Mesenchymal stem cell (in vitro differentiated cells and primary cell): ENCODE results near the gene NPAS2.
A peak's percentile ranks its signal among the peaks of the same experiment; 100 is the strongest.

Source experiments
- DNase-seq: peaks from one replicate; pipeline ENCODE4 v3.0.0-alpha.2; 2013
- H2AFZ ChIP-seq: one replicate; pipeline ENCODE4 v1.6.1; 2013; ENCODE audit warnings: low read depth, mild to moderate bottlenecking, control low read depth, inconsistent platforms, low read length, moderate library complexity
- H2AK5ac ChIP-seq: 2 replicates; pipeline ENCODE4 v1.6.1; 2013; ENCODE audit warnings: low read length, moderate library complexity, mild to moderate bottlenecking, inconsistent platforms; ENCODE audit not compliant: severe bottlenecking
- H2BK120ac ChIP-seq: one replicate; pipeline ENCODE4 v1.6.1; 2013; ENCODE audit warnings: low read depth, mild to moderate bottlenecking, inconsistent platforms, low read length, moderate library complexity
- H2BK12ac ChIP-seq, 2 experiments: one replicate each; pipeline ENCODE4 v1.6.1; 2013; ENCODE audit warnings: inconsistent platforms in 2 of 2, low read length in 2 of 2, mild to moderate bottlenecking in 2 of 2, moderate library complexity in 2 of 2, control low read depth in 1 of 2
- H2BK15ac ChIP-seq: one replicate; pipeline ENCODE4 v1.6.1; 2013; ENCODE audit warnings: mild to moderate bottlenecking, low read depth, inconsistent platforms; ENCODE audit not compliant: poor library complexity, severe bottlenecking
- H2BK5ac ChIP-seq: 2 replicates; pipeline ENCODE4 v1.6.1; 2013; ENCODE audit warnings: low read depth, mild to moderate bottlenecking, low read length, control low read depth, inconsistent platforms; ENCODE audit not compliant: poor library complexity, severe bottlenecking
- H3K14ac ChIP-seq, 2 experiments: one replicate each; pipeline ENCODE4 v1.6.1; 2013; ENCODE audit warnings: inconsistent platforms in 2 of 2, low read length in 2 of 2, control low read depth in 1 of 2, mild to moderate bottlenecking in 1 of 2, moderate library complexity in 1 of 2
- H3K18ac ChIP-seq, 2 experiments: one replicate each; pipeline ENCODE4 v1.6.1; 2013; ENCODE audit warnings: inconsistent platforms in 2 of 2, low read length in 2 of 2, control low read depth in 1 of 2, low read depth in 1 of 2, mild to moderate bottlenecking in 1 of 2
- H3K23ac ChIP-seq, 2 experiments: one replicate each; pipeline ENCODE4 v1.6.1; 2013; ENCODE audit warnings: inconsistent platforms in 2 of 2, low read length in 2 of 2, mild to moderate bottlenecking in 2 of 2, moderate library complexity in 2 of 2, control low read depth in 1 of 2
- H3K27ac ChIP-seq: 2 replicates; pipeline ENCODE4 v1.5.1; 2013; ENCODE audit warnings: mild to moderate bottlenecking, moderate library complexity, low read length, control low read depth, inconsistent platforms; ENCODE audit not compliant: poor library complexity, severe bottlenecking
- H3K27me3 ChIP-seq, 2 experiments: 2 replicates each; pipeline versions ENCODE4 v1.6.1 to v1.7.0; 2013; ENCODE audit warnings: low read length in 2 of 2, mild to moderate bottlenecking in 2 of 2, moderate library complexity in 2 of 2, control low read depth in 1 of 2, inconsistent platforms in 1 of 2; ENCODE audit not compliant: control insufficient read depth in 1 of 2, insufficient read depth in 1 of 2
- H3K36me3 ChIP-seq, 2 experiments: 2 replicates each; pipeline versions ENCODE4 v1.6.1 to v1.7.0; 2013; ENCODE audit warnings: low read length in 2 of 2, control low read depth in 1 of 2, inconsistent platforms in 1 of 2, low read depth in 1 of 2, mild to moderate bottlenecking in 1 of 2; ENCODE audit not compliant: insufficient read depth in 2 of 2, control insufficient read depth in 1 of 2
- H3K4ac ChIP-seq, 2 experiments: one replicate each; pipeline ENCODE4 v1.6.1; 2013; ENCODE audit warnings: inconsistent platforms in 2 of 2, low read length in 2 of 2, mild to moderate bottlenecking in 2 of 2, moderate library complexity in 2 of 2, control low read depth in 1 of 2, low read depth in 1 of 2
- H3K4me1 ChIP-seq: 2 replicates; pipeline ENCODE4 v1.6.1; 2013; ENCODE audit warnings: low read depth, low read length, control low read depth; ENCODE audit not compliant: control insufficient read depth, insufficient read depth
- H3K4me2 ChIP-seq: 2 replicates; pipeline ENCODE4 v1.6.1; 2013; ENCODE audit warnings: low read length, mild to moderate bottlenecking, inconsistent platforms; ENCODE audit not compliant: poor library complexity, severe bottlenecking
- H3K4me3 ChIP-seq, 2 experiments: 2 replicates each; pipeline versions ENCODE4 v1.5.1 to v1.7.0; 2013; ENCODE audit warnings: low read length in 2 of 2, mild to moderate bottlenecking in 2 of 2, control low read depth in 1 of 2, low read depth in 1 of 2; ENCODE audit not compliant: insufficient read depth in 1 of 2
- H3K79me1 ChIP-seq: replicated peaks from 2 replicates; pipeline ENCODE4 v1.6.1; 2013; ENCODE audit warnings: mild to moderate bottlenecking, control low read depth, low read length, inconsistent platforms; ENCODE audit not compliant: poor library complexity, severe bottlenecking
- H3K9ac ChIP-seq: 2 replicates; pipeline ENCODE4 v1.7.0; 2013; ENCODE audit warnings: mild to moderate bottlenecking, low read length, moderate library complexity
- H3K9me3 ChIP-seq: 2 replicates; pipeline ENCODE4 v1.7.0; 2013; ENCODE audit warnings: mild to moderate bottlenecking, low read length; ENCODE audit not compliant: control insufficient read depth
- H4K8ac ChIP-seq: one replicate; pipeline ENCODE4 v1.6.1; 2013; ENCODE audit warnings: inconsistent platforms, mild to moderate bottlenecking, low read length, moderate library complexity
- H4K91ac ChIP-seq: one replicate; pipeline ENCODE4 v1.6.1; 2013; ENCODE audit warnings: mild to moderate bottlenecking, low read length, inconsistent platforms
- WGBS: methylation state at CpG from one replicate; pipeline ENCODE4 v1.1.7; 2013; ENCODE audit warnings: mixed read lengths; 5-methylcytosine and 5-hydroxymethylcytosine counted together

Gene NPAS2

GRCh38 chr2:100976061-100976460, 156.1 kb downstream of the NPAS2 start:
- Histone ChIP-seq H3K4me3 (no peak overlapping the region), H2AK5ac (no peak overlapping the region), H3K79me1 (no peaks in the 10 kb centered on the region), H3K27ac (no peak overlapping the region), H4K91ac (peak overlapping the region; percentile 35), H2BK15ac (no peak overlapping the region), H3K36me3 (peaks cover 0 to 48% of the 10 kb centered on the region in 2 experiments), H3K23ac (no peak overlapping the region), H3K9me3 (no peaks in the 10 kb centered on the region), H3K9ac (no peak overlapping the region), H2BK5ac (no peak overlapping the region), H3K14ac (peak overlapping the region in 1 of 2 experiments; percentile 21), H3K4me2 (no peak overlapping the region), H2AFZ (no peak overlapping the region), H3K18ac (peak overlapping the region in 1 of 2 experiments; percentile 1), H4K8ac (peak overlapping the region; percentile 80), H3K4ac (no peak overlapping the region), H3K4me1 (peaks cover 17% of the 10 kb centered on the region), H2BK12ac (peak overlapping the region in 1 of 2 experiments; percentile 72), H2BK120ac (no peak overlapping the region), H3K27me3 (peaks cover 0 to 3% of the 10 kb centered on the region in 2 experiments)
- DNase-seq = no peak
- 95% methylated on average over 6 of the region's 6 CpGs for WGBS

GRCh38 chr2:100976645-100977391, 156.9 kb downstream of the NPAS2 start:
- peaks cover 17% of the 10 kb centered on the region for H3K4me1 ChIP-seq
- H2BK15ac ChIP-seq = no peak overlapping the region
- H3K27ac ChIP-seq = peak overlapping the region; percentile 53
- H4K8ac ChIP-seq = peak overlapping the region; percentile 38
- DNase-seq = peak; percentile 93
- H3K27me3 ChIP-seq = peaks cover 0 to 3% of the 10 kb centered on the region in 2 experiments
- H4K91ac ChIP-seq = peak overlapping the region; percentile 59
- H3K36me3 ChIP-seq = peaks cover 0 to 48% of the 10 kb centered on the region in 2 experiments
- no peaks in the 10 kb centered on the region for H3K79me1 ChIP-seq
- peak overlapping the region; percentile 16 to 75 for H3K4ac ChIP-seq
- no peak overlapping the region for H3K9ac ChIP-seq
- H2AK5ac ChIP-seq = no peak overlapping the region
- H2BK12ac ChIP-seq = peak overlapping the region; percentile 23 to 87
- peak overlapping the region in 1 of 2 experiments; percentile 10 for H3K23ac ChIP-seq
- WGBS = 13% methylated on average over 19 of the region's 19 CpGs
- H3K4me2 ChIP-seq = peak overlapping the region; percentile 43
- H2BK5ac ChIP-seq = no peak overlapping the region
- H2BK120ac ChIP-seq = no peak overlapping the region
- no peak overlapping the region for H3K4me3 ChIP-seq
- peak overlapping the region in 1 of 2 experiments; percentile 72 for H3K14ac ChIP-seq
- peak overlapping the region; percentile 38 to 84 for H3K18ac ChIP-seq
- no peaks in the 10 kb centered on the region for H3K9me3 ChIP-seq
- no peak overlapping the region for H2AFZ ChIP-seq

GRCh38 chr2:100977511-100977910, 157.6 kb downstream of the NPAS2 start:
- peak overlapping the region in 1 of 2 experiments; percentile 10 for H3K23ac ChIP-seq
- H2BK15ac ChIP-seq = peak overlapping the region; percentile 39
- no peak overlapping the region for H3K4me2 ChIP-seq
- H4K91ac ChIP-seq = peak overlapping the region; percentile 59
- H2AFZ ChIP-seq = no peak overlapping the region
- peaks cover 17% of the 10 kb centered on the region for H3K4me1 ChIP-seq
- H3K79me1 ChIP-seq = no peaks in the 10 kb centered on the region
- H2AK5ac ChIP-seq = no peak overlapping the region
- H4K8ac ChIP-seq = peak overlapping the region; percentile 30
- H3K9ac ChIP-seq = no peak overlapping the region
- 87% methylated on average over 12 of the region's 12 CpGs for WGBS
- H3K14ac ChIP-seq = peak overlapping the region in 1 of 2 experiments; percentile 74
- no peak overlapping the region for H3K27ac ChIP-seq
- H2BK5ac ChIP-seq = no peak overlapping the region
- no peak overlapping the region for H3K4me3 ChIP-seq
- peak overlapping the region; percentile 61 to 75 for H3K4ac ChIP-seq
- H3K18ac ChIP-seq = peak overlapping the region in 1 of 2 experiments; percentile 84
- no peaks in the 10 kb centered on the region for H3K9me3 ChIP-seq
- no peak overlapping the region for H2BK120ac ChIP-seq
- no peak for DNase-seq
- H2BK12ac ChIP-seq = peak overlapping the region in 1 of 2 experiments; percentile 87
- H3K27me3 ChIP-seq = peaks cover 0 to 3% of the 10 kb centered on the region in 2 experiments
- peaks cover 2 to 50% of the 10 kb centered on the region in 2 experiments for H3K36me3 ChIP-seq

GRCh38 chr2:100978582-100979191, 158.7 kb downstream of the NPAS2 start:
- 80% methylated on average over 16 of the region's 16 CpGs for WGBS
- Histone ChIP-seq H3K4me2 (no peak overlapping the region), H3K23ac (peak overlapping the region in 1 of 2 experiments; percentile 29)

More at GRCh38 chr2:100978582-100979191, 158.7 kb downstream of the NPAS2 start:
- no peak overlapping the region for H4K91ac ChIP-seq
- peak overlapping the region in 1 of 2 experiments; percentile 32 for H3K14ac ChIP-seq
- peaks cover 2 to 49% of the 10 kb centered on the region in 2 experiments for H3K36me3 ChIP-seq
- peak; percentile 34 for DNase-seq
- no peak overlapping the region for H3K4ac ChIP-seq
- H3K79me1 ChIP-seq = no peaks in the 10 kb centered on the region
- H2BK12ac ChIP-seq = peak overlapping the region in 1 of 2 experiments; percentile 68
- no peaks in the 10 kb centered on the region for H3K9me3 ChIP-seq
- H3K18ac ChIP-seq = peak overlapping the region in 1 of 2 experiments; percentile 72
- no peak overlapping the region for H3K4me3 ChIP-seq
- no peak overlapping the region for H4K8ac ChIP-seq
- H2AFZ ChIP-seq = no peak overlapping the region
- no peak overlapping the region for H3K27ac ChIP-seq
- H2BK15ac ChIP-seq = no peak overlapping the region
- no peak overlapping the region for H2AK5ac ChIP-seq
- peaks cover 0 to 3% of the 10 kb centered on the region in 2 experiments for H3K27me3 ChIP-seq
- H2BK5ac ChIP-seq = no peak overlapping the region
- H3K9ac ChIP-seq = no peak overlapping the region
- no peak overlapping the region for H2BK120ac ChIP-seq
- peaks cover 19% of the 10 kb centered on the region for H3K4me1 ChIP-seq
